NCI-H128 (cell line): ENCODE results near the gene WDFY4.
"Not testable (repeated sequence)": the region's sequence is repeated elsewhere in the genome, so short reads cannot be mapped to it uniquely, and the experiment has no call there.

Experiments
- DNase-seq: peaks from one replicate; lab custom pipeline; 2025; ENCODE audit not compliant: unreplicated experiment; lab: John Stamatoyannopoulos, UW

Gene WDFY4

GRCh38 chr10:48684792-48685623 is at the start of gene WDFY4:
Gene WDFY4 (plus strand): TSS chr10:48684873. CDS start chr10:48709733, 24,860 bp downstream.
- no peak for DNase-seq

GRCh38 chr10:48634984-48635557 is 49.6 kb upstream of the WDFY4 start:
- DNase-seq, result no peak

GRCh38 chr10:48636231-48636630 is 48.4 kb upstream of the WDFY4 start:
- no peak for DNase-seq

GRCh38 chr10:48636901-48637300 is 47.8 kb upstream of the WDFY4 start:
- DNase-seq, result no peak

GRCh38 chr10:48638158-48638557 is 46.5 kb upstream of the WDFY4 start:
- no peak for DNase-seq

GRCh38 chr10:48638739-48639527 is 45.7 kb upstream of the WDFY4 start:
- no peak for DNase-seq

- DNase-seq, result no peak
These were observed 45.0 kb upstream of the WDFY4 start for GRCh38 chr10:48639632-48640031.

- no peak for DNase-seq
These were observed 44.3 kb upstream of the WDFY4 start for GRCh38 chr10:48640326-48640725.

GRCh38 chr10:48641099-48641690 is 43.5 kb upstream of the WDFY4 start:
- DNase-seq, result not testable (repeated sequence)

GRCh38 chr10:48645600-48645999 is 39.1 kb upstream of the WDFY4 start:
- no peak for DNase-seq

GRCh38 chr10:48647073-48647472 is 37.6 kb upstream of the WDFY4 start:
- not testable (repeated sequence) for DNase-seq

- DNase-seq, result no peak
These were observed 36.3 kb upstream of the WDFY4 start for GRCh38 chr10:48648172-48648942.

GRCh38 chr10:48649349-48649944 is 35.2 kb upstream of the WDFY4 start:
- no peak for DNase-seq

GRCh38 chr10:48651293-48651692 is 33.4 kb upstream of the WDFY4 start:
- DNase-seq, result no peak

- no peak for DNase-seq
These were observed 32.8 kb upstream of the WDFY4 start for GRCh38 chr10:48651839-48652238.

- no peak for DNase-seq
These were observed 32.3 kb upstream of the WDFY4 start for GRCh38 chr10:48652344-48652743.

GRCh38 chr10:48653347-48653746 is 31.3 kb upstream of the WDFY4 start:
- DNase-seq, result no peak

- DNase-seq, result no peak
These were observed 30.6 kb upstream of the WDFY4 start for GRCh38 chr10:48653944-48654698.

GRCh38 chr10:48655411-48656240 is 29.0 kb upstream of the WDFY4 start:
- DNase-seq, result no peak
